ENCODE data around the gene SERINC3.
A peak's percentile ranks its signal among the peaks of the same experiment; 100 is the strongest.

DNA sequence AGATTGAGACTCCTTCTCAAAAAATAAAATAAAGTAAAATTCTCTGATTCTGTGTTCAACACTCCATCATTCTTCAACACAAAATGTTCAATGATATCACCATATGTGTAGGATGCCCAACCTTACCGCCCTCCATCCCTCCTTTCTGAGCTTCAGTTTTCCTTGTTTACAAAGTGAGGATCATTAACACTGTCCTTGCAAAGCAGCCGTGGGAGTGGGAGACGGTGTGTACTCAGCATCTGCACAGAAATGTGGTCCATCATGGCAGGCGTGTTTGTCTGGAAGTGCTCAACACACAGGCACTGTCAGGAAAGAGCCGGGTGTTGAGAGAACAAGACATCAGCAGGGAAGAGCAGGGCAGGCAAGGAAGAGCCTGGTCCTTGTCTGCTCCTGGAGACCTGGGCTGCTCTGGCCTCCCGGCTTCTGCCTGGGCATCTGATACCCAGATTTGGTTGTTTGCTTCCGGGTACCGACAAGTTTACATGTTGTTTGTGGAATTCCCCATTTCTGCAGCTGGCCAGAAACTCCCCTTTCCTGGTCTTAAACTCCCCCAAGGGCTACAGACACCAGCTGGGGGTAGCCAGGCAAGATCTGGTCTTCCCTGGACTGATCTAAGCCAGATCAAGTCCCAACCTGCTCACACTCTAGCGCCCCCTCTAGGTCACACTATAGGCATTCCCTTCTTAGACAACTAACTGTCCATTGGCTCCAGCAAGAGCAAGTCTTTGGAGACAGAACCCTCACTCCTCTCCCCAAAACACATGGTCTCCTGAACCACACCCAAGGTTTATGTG is 72.9 kb downstream of the SERINC3 start:
- TF ChIP-seq, protein P1, sequence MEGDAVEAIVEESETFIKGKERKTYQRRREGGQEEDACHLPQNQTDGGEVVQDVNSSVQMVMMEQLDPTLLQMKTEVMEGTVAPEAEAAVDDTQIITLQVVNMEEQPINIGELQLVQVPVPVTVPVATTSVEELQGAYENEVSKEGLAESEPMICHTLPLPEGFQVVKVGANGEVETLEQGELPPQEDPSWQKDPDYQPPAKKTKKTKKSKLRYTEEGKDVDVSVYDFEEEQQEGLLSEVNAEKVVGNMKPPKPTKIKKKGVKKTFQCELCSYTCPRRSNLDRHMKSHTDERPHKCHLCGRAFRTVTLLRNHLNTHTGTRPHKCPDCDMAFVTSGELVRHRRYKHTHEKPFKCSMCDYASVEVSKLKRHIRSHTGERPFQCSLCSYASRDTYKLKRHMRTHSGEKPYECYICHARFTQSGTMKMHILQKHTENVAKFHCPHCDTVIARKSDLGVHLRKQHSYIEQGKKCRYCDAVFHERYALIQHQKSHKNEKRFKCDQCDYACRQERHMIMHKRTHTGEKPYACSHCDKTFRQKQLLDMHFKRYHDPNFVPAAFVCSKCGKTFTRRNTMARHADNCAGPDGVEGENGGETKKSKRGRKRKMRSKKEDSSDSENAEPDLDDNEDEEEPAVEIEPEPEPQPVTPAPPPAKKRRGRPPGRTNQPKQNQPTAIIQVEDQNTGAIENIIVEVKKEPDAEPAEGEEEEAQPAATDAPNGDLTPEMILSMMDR (IDR thresholded peaks at IDR 0.05) = peak; percentile 73
- TF ChIP-seq, protein P2, sequence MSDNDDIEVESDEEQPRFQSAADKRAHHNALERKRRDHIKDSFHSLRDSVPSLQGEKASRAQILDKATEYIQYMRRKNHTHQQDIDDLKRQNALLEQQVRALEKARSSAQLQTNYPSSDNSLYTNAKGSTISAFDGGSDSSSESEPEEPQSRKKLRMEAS (CRISPR knock-in tag; IDR thresholded peaks at IDR 0.05) = no peak
- no peak for TF ChIP-seq GTF2I (CRISPR knock-in tag; conservative IDR thresholded peaks at IDR 0.05)

Measured in WTC11 (cell line).